SK-N-SH (cell line): ENCODE measurements around the gene CYP2W1. TPM values are rescaled to one million over a fixed set of nuclear protein-coding genes. Genes with fewer than 3 reads are reported as not detected.

ENCODE experiments used
- CTCF ChIA-PET: fragments of 300-600, 350-600 bp; formaldehyde crosslinking; extraction: SDS; loops from one replicate; lab custom pipeline; 2021; lab: Yijun Ruan, JAX
- POLR2A ChIA-PET: fragments of 350-600 bp; sonication (Branson Sonifier 250); formaldehyde crosslinking; extraction: SDS; loops from one replicate; lab custom pipeline; 2020; ENCODE audit warnings: antibody characterized with exemption, inconsistent platforms; lab: Yijun Ruan, JAX
- DNase-seq: peaks from one replicate; pipeline ENCODE4 v3.0.0; 2012
- H2AFZ ChIP-seq: fragments of 200-600 bp; sonication (generic); 2 replicates; pipeline ENCODE4 v1.8.1; 2016; ENCODE audit warnings: antibody characterized with exemption, mild to moderate bottlenecking, low read depth
- H3F3A ChIP-seq: fragments of 200-600 bp; sonication (generic); replicated peaks from 2 replicates; pipeline ENCODE3; 2016; ENCODE audit warnings: antibody characterized with exemption, mild to moderate bottlenecking; ENCODE audit not compliant: insufficient read depth
- H3K27ac ChIP-seq, 2 experiments: fragments of 200-500 bp in 1 of 2; fragments of 200-600 bp in 1 of 2; sonication (Bioruptor generic) in 1 of 2; sonication (generic), shearing (Covaris generic) in 1 of 2; 2 replicates each; pipeline versions ENCODE4 v1.5.1 to v1.6.1; 2014 to 2016; ENCODE audit warnings: low read depth in 2 of 2, inconsistent platforms in 1 of 2, low read length in 1 of 2, mild to moderate bottlenecking in 1 of 2, mixed read lengths in 1 of 2
- H3K27me3 ChIP-seq: fragments of 200-600 bp; sonication (generic), shearing (Covaris generic); 2 replicates; pipeline ENCODE4 v1.6.1; 2016; ENCODE audit warnings: mixed run types; ENCODE audit not compliant: insufficient read depth
- H3K36me3 ChIP-seq, 2 experiments: fragments of 200-500 bp in 1 of 2; fragments of 200-600 bp in 1 of 2; sonication (Bioruptor generic) in 1 of 2; sonication (generic) in 1 of 2; replicated peaks in 1 of 2; 2 replicates each; pipeline versions ENCODE3 to v1.5.1; 2014 to 2016; ENCODE audit warnings: low read length in 1 of 2, mild to moderate bottlenecking in 1 of 2; ENCODE audit not compliant: insufficient read depth in 2 of 2, control insufficient read depth in 1 of 2
- H3K4me1 ChIP-seq, 2 experiments: fragments of 200-500 bp in 1 of 2; fragments of 200-600 bp in 1 of 2; sonication (Bioruptor generic) in 1 of 2; sonication (generic), shearing (Covaris generic) in 1 of 2; 2 replicates each; pipeline versions ENCODE4 v1.5.1 to v1.6.1; 2014 to 2016; ENCODE audit warnings: low read depth in 1 of 2, low read length in 1 of 2, mixed run types in 1 of 2; ENCODE audit not compliant: insufficient read depth in 2 of 2, control insufficient read depth in 1 of 2
- H3K4me2 ChIP-seq: fragments of 200-600 bp; sonication (generic), shearing (Covaris generic); 2 replicates; pipeline ENCODE4 v1.6.1; 2017; ENCODE audit warnings: mixed run types
- H3K4me3 ChIP-seq, 2 experiments: fragments of 200-500 bp in 1 of 2; fragments of 200-600 bp in 1 of 2; sonication (Bioruptor generic) in 1 of 2; sonication (generic), shearing (Covaris generic) in 1 of 2; 2 replicates each; pipeline versions ENCODE4 v1.5.1 to v1.8.1; 2014 to 2016; ENCODE audit warnings: low read depth in 2 of 2, inconsistent platforms in 1 of 2, low read length in 1 of 2, mild to moderate bottlenecking in 1 of 2, mixed read lengths in 1 of 2, moderate library complexity in 1 of 2
- H3K79me2 ChIP-seq: fragments of 200-600 bp; sonication (generic); 2 replicates; pipeline ENCODE4 v1.8.1; 2017; ENCODE audit warnings: mild to moderate bottlenecking; ENCODE audit not compliant: insufficient read depth
- H3K9ac ChIP-seq: fragments of 200-600 bp; sonication (generic); 2 replicates; pipeline ENCODE4 v1.6.1; 2017; ENCODE audit warnings: mixed run types
- H3K9me2 ChIP-seq: fragments of 200-600 bp; sonication (generic); 2 replicates; pipeline ENCODE4 v1.6.1; 2017; ENCODE audit warnings: mixed run types
- H3K9me3 ChIP-seq: fragments of 200-600 bp; sonication (generic); 2 replicates; pipeline ENCODE4 v1.6.1; 2017; ENCODE audit warnings: mixed run types, mild to moderate bottlenecking, moderate library complexity
- H4K20me1 ChIP-seq: fragments of 200-600 bp; sonication (generic); 2 replicates; pipeline ENCODE4 v1.6.1; 2017; ENCODE audit warnings: mild to moderate bottlenecking, mixed run types; ENCODE audit not compliant: insufficient read depth
- CHD2 ChIP-seq: fragments of 150-350 bp; IDR thresholded peaks from 2 replicates; pipeline ENCODE4 v1.6.1; 2018; ENCODE audit warnings: low read length; ENCODE audit not compliant: partially characterized antibody
- ELF1 ChIP-seq: IDR thresholded peaks from 2 replicates; pipeline ENCODE4 v1.4.0; 2012
- EZH2phosphoT487 ChIP-seq: fragments of 200-600 bp; sonication (generic); IDR thresholded peaks from 2 replicates; pipeline ENCODE4 v1.6.1; 2017; ENCODE audit warnings: low read depth, mixed run types, mild to moderate bottlenecking, antibody characterized with exemption, moderate library complexity, borderline replicate concordance
- FOXJ3 ChIP-seq: sonication (generic); formaldehyde crosslinking; IDR thresholded peaks from 2 replicates; pipeline ENCODE4 v1.5.1; 2020; ENCODE audit warnings: mild to moderate bottlenecking, missing genetic modification reagents
- GABPA ChIP-seq: IDR thresholded peaks from 2 replicates; pipeline ENCODE4 v1.4.0; 2012; ENCODE audit warnings: low read depth, mild to moderate bottlenecking
- JUND ChIP-seq: IDR thresholded peaks from 2 replicates; pipeline ENCODE4 v1.4.0; 2012
- MEF2A ChIP-seq: IDR thresholded peaks from 2 replicates; pipeline ENCODE4 v1.4.0; 2012; ENCODE audit warnings: low read depth, borderline replicate concordance
- NFIC ChIP-seq: IDR thresholded peaks from 2 replicates; pipeline ENCODE4 v1.4.0; 2012; ENCODE audit warnings: borderline replicate concordance
- NRF1 ChIP-seq: IDR thresholded peaks from 2 replicates; pipeline ENCODE4 v1.6.1; 2012; ENCODE audit warnings: low read depth, mild to moderate bottlenecking, low read length
- REST ChIP-seq: IDR thresholded peaks from 2 replicates; pipeline ENCODE4 v1.6.1; 2012; ENCODE audit warnings: mild to moderate bottlenecking, low read depth, low read length, moderate library complexity
- SMC3 ChIP-seq: IDR thresholded peaks from 2 replicates; pipeline ENCODE4 v1.6.1; 2012; ENCODE audit warnings: low read depth, low read length, improper control_type of control experiment
- YY1 ChIP-seq: IDR thresholded peaks from 2 replicates; pipeline ENCODE4 v1.4.0; 2012; ENCODE audit warnings: low read depth, mild to moderate bottlenecking
- WGBS: methylation state at CpG from one replicate; pipeline ENCODE4 v1.1.6; 2017; ENCODE audit warnings: low lambda C conversion rate; 5-methylcytosine and 5-hydroxymethylcytosine counted together
- polyA plus RNA-seq, 3 experiments: library from polyadenylated mRNA; depleted of rRNA; stranded (reverse); fragments of >200 nt; gene quantifications; 2 replicates each; pipeline ENCODE4 v1.2.3, GENCODE V29; 2012
- TF ChIP-seq, protein P1 (sequence below): fragments of 150-350 bp; IDR thresholded peaks from 2 replicates; pipeline ENCODE4 v1.6.1; 2017; ENCODE audit warnings: antibody characterized with exemption, low read length, low read depth, borderline replicate concordance
- TF ChIP-seq, protein P2 (sequence below): fragments of 150-350 bp; IDR thresholded peaks from 2 replicates; pipeline ENCODE4 v1.6.1; 2016; ENCODE audit warnings: mild to moderate bottlenecking, low read depth, low read length

CYP2W1 gene
- polyA plus RNA-seq, 1 of the 3 experiments (the other 2 are of a cell fraction): 0.10 TPM

DNA sequence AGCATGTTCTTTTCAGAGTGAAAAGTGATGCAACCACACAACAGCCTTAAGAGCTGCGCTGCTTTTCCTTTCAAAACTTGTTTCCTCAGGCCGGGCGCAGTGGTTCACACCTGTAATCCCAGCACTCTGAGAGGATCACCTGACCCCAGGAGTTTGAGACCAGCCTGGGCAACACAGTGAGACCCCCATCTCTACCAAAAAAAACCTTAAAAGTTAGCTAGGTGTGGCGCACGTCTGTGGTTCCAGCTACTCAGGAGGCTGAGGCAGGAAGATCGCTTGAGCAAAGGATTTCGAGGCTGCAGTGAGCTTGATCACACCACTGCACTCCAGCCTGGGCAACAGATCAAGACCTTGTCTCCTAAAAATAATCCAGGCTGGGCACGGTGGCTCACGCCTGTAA, 9.7 kb upstream of the CYP2W1 start:
- Histone ChIP-seq H3K9ac (no peak overlapping the region), H3K4me1 (peaks cover 6 to 12% of the 10 kb centered on the region in 2 experiments; a peak in 2 of 4 replicates), H4K20me1 (peaks cover 52% of the 10 kb centered on the region), H2AFZ (no peak overlapping the region), H3K79me2 (peaks cover 68% of the 10 kb centered on the region), H3F3A (peaks cover 7% of the 10 kb centered on the region), H3K27me3 (no peaks in the 10 kb centered on the region), H3K4me2 (peak overlapping the region; percentile 88), H3K27ac (no peak overlapping the region), H3K36me3 (peaks cover 33 to 37% of the 10 kb centered on the region in 2 experiments), H3K9me3 (no peaks in the 10 kb centered on the region), H3K4me3 (no peak overlapping the region; a peak in 1 of 4 replicates)
- POLR2A ChIA-PET: interaction anchor here (1.4 kb wide), 1 partner anchor 9 kb away, joined by 4 read pairs; no protein-coding TSS in a partner anchor
- DNase-seq: no peak
- no peak for TF ChIP-seq SMC3
- no peak for TF ChIP-seq ELF1
- TF ChIP-seq FOXJ3: no peak
- TF ChIP-seq EZH2phosphoT487: no peak
- TF ChIP-seq, protein P1, sequence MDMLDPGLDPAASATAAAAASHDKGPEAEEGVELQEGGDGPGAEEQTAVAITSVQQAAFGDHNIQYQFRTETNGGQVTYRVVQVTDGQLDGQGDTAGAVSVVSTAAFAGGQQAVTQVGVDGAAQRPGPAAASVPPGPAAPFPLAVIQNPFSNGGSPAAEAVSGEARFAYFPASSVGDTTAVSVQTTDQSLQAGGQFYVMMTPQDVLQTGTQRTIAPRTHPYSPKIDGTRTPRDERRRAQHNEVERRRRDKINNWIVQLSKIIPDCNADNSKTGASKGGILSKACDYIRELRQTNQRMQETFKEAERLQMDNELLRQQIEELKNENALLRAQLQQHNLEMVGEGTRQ: no peak
- TF ChIP-seq, protein P2, sequence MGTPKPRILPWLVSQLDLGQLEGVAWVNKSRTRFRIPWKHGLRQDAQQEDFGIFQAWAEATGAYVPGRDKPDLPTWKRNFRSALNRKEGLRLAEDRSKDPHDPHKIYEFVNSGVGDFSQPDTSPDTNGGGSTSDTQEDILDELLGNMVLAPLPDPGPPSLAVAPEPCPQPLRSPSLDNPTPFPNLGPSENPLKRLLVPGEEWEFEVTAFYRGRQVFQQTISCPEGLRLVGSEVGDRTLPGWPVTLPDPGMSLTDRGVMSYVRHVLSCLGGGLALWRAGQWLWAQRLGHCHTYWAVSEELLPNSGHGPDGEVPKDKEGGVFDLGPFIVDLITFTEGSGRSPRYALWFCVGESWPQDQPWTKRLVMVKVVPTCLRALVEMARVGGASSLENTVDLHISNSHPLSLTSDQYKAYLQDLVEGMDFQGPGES: no peak
- TF ChIP-seq YY1: no peak
- TF ChIP-seq NRF1: no peak
- no peak for TF ChIP-seq REST
- TF ChIP-seq GABPA: no peak
- TF ChIP-seq, all 33 proteins: peak for 0
- WGBS: 97% methylated on average over 9 of the region's 9 CpGs
- no peaks in the 10 kb centered on the region for H3K9me2 ChIP-seq
- CTCF ChIA-PET: interaction anchor here (0.8 to 8.4 kb wide), 12 partner anchors 9 to 459 kb away, joined by 3 to 134 read pairs (median 6); no protein-coding TSS in a partner anchor

GRCh38 chr7:974172-974571, 8.8 kb upstream of the CYP2W1 start:
- H3K79me2 ChIP-seq: peaks cover 62% of the 10 kb centered on the region
- TF ChIP-seq JUND (no peak), CHD2 (no peak), NFIC (no peak), MEF2A (no peak)
- peaks cover 45% of the 10 kb centered on the region for H4K20me1 ChIP-seq
- H3K9me2 ChIP-seq: no peaks in the 10 kb centered on the region
- ChIA-PET POLR2A (interaction anchor here (1.0 to 1.1 kb wide), 2 partner anchors 10 to 122 kb away, joined by 3 to 5 read pairs; no protein-coding TSS in a partner anchor), CTCF (interaction anchor here (0.7 to 8.4 kb wide), 15 partner anchors 9 to 209 kb away, joined by 3 to 134 read pairs (median 7); partner anchors contain the start of gene GPER1)
- H3K27ac ChIP-seq: peak overlapping the region in 1 of 2 experiments; percentile 91; a peak in 1 of 4 replicates
- H3F3A ChIP-seq: peaks cover 7% of the 10 kb centered on the region
- peak overlapping the region; percentile 75 to 83 for H3K4me3 ChIP-seq
- peak overlapping the region; percentile 88 for H3K4me2 ChIP-seq
- DNase-seq: no peak
- H3K27me3 ChIP-seq: no peaks in the 10 kb centered on the region
- no peak overlapping the region for H2AFZ ChIP-seq
- H3K9me3 ChIP-seq: no peaks in the 10 kb centered on the region
- H3K4me1 ChIP-seq: peaks cover 6 to 12% of the 10 kb centered on the region in 2 experiments; a peak in 2 of 4 replicates
- H3K36me3 ChIP-seq: peaks cover 24 to 28% of the 10 kb centered on the region in 2 experiments
- H3K9ac ChIP-seq: peak overlapping the region; percentile 94
- 65% methylated on average over 7 of the region's 7 CpGs for WGBS
